Skin epidermis (tissue), 12 donors: ENCODE data around the gene ZC3H18.

ENCODE experiments used
- H3K27ac ChIP-seq, 21 experiments: fragments of 200-600 bp; sonication (generic) in 11 of 21; one replicate each; pipeline ENCODE4 v1.5.0; 2020; ENCODE audit warnings: mild to moderate bottlenecking in 3 of 21, inconsistent platforms in 2 of 21, moderate library complexity in 2 of 21
- H3K4me3 ChIP-seq, 7 experiments: fragments of 200-600 bp; sonication (generic) in 2 of 7; one replicate each; pipeline ENCODE4 v1.5.0; 2020; ENCODE audit warnings: inconsistent platforms in 2 of 7, mild to moderate bottlenecking in 2 of 7, moderate library complexity in 1 of 7

ZC3H18 gene

DNA sequence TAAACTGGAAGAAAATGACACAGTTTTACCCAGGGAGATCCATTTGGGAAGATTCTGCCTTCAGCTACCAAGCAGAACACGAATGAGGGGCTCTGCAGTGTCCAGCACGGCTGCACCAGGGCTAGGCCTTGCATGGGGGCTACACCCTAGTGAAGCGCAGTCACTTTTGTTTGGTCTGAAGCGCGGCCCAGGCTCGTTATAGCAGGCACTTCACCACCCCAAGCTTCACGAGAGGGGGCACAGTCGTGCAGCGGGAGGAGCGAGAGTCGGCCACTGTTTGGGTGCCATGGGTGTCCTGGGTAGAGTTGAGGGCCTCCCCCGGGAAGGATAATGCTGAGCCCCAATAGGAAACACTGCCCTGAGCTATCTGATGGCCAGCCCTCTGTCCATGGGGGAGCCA lies 46.5 kb downstream of the ZC3H18 start:
- Histone ChIP-seq H3K27ac (no peak overlapping the region), H3K4me3 (no peak overlapping the region)

- Histone ChIP-seq H3K27ac (no peak overlapping the region), H3K4me3 (no peak overlapping the region)
These were observed 47.2 kb downstream of the ZC3H18 start for GRCh38 chr16:88617268-88618031.

DNA sequence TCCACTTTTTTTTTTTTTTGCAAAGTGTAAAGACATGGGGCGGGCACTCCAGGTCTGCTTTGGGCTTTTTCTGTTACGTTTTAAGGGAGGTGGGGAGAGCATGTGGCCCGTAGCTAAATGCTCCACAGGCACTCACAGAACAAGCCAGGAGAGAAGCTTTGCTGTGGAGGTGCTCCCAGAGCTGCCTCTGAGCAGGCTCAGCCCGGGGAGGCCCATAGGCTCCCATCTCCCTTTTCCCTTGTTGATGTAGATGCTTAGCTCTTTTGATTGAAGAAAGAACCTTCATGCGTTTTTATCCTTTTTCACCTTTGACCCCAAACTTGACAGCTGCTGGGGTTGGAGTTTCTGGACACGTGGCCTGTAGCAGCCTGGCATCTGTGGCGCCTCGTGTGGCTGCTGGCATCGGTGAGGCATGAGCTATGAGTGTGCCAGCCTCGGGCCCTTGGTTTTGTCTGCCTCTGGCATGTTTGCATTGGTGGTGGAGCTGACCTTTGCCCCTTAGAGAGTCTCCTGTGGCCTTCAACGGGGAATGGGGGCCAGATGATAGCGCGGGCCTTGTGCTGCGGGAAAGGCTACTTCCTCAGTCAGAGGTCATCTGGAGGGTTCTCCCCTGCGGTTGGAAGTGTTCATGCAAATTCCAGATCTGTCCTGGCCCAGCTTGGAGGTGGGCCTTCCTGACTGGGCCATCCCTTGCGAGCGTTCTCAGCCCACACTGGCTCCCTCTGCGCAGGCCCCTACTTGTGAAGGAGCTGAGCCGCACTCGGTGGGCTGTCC lies 48.2 kb downstream of the ZC3H18 start:
- H3K27ac ChIP-seq = peak overlapping the region in 4 of 21 experiments; percentile 43 to 82 (median 64)
- no peak overlapping the region for H3K4me3 ChIP-seq

- Histone ChIP-seq H3K27ac (peak overlapping the region in 11 of 21 experiments; percentile 27 to 82 (median 52)), H3K4me3 (no peak overlapping the region)
These were observed 48.9 kb downstream of the ZC3H18 start for GRCh38 chr16:88618956-88619667.

DNA sequence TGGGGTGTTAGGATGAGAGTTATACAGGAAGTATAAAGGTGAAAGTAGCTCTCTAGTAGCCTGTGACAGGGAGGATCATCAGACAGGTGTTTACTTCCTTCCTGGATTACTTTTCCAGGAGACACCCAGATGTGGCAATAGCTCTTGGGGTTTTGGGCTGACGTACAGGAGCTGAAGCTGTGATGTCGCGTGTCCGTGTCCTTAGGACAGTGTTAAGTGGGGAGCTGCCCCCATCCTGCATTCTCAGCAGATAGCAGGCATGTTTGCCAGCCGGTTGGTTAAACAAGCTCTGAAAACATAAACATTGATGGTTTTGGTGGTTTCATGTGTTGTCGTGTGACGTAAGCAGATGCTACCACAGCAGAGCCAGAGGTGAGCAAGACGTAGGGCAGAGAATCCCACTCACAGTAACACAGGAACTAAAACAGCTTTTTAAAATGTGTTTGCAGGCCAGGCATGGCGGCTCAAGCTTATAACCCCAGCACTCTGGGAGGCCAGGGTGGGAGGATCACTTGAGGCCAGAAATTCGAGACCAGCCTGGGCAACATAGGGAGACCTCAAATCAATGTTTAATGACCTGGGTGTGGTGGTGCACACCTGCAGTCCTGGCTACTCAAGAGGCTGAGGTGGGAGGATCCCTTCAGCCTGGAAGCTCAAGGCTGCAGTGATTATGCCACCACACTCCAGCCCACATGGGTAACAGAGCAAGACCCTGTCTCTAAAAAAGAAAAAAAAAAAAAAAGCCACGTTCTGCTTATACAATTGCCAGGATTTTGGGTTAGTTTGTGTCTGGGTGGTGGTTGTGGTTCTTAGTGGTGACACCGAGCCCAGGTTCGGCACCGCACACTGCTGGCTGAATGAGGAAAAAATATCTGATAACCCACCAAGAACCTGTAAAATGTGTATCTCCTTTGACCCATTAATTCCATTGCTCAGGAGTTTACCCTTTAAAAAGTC lies 49.9 kb downstream of the ZC3H18 start:
- Histone ChIP-seq H3K4me3 (no peak overlapping the region), H3K27ac (peak overlapping the region in 11 of 21 experiments; percentile 6 to 85 (median 61))

GRCh38 chr16:88622125-88622524 lies 51.9 kb downstream of the ZC3H18 start:
- Histone ChIP-seq H3K4me3 (no peak overlapping the region), H3K27ac (no peak overlapping the region)

GRCh38 chr16:88622866-88623265 lies 52.7 kb downstream of the ZC3H18 start:
- Histone ChIP-seq H3K27ac (no peak overlapping the region), H3K4me3 (no peak overlapping the region)

- Histone ChIP-seq H3K4me3 (no peak overlapping the region), H3K27ac (no peak overlapping the region)
These were observed 53.7 kb downstream of the ZC3H18 start for GRCh38 chr16:88623858-88624257.

- no peak overlapping the region for H3K4me3 ChIP-seq
- no peak overlapping the region for H3K27ac ChIP-seq
These were observed 54.3 kb downstream of the ZC3H18 start for GRCh38 chr16:88624481-88624880.

- Histone ChIP-seq H3K27ac (no peak overlapping the region), H3K4me3 (no peak overlapping the region)
These were observed 54.9 kb downstream of the ZC3H18 start for GRCh38 chr16:88624977-88625576.

GRCh38 chr16:88626646-88627045 lies 56.4 kb downstream of the ZC3H18 start:
- Histone ChIP-seq H3K4me3 (no peak overlapping the region), H3K27ac (no peak overlapping the region)

DNA sequence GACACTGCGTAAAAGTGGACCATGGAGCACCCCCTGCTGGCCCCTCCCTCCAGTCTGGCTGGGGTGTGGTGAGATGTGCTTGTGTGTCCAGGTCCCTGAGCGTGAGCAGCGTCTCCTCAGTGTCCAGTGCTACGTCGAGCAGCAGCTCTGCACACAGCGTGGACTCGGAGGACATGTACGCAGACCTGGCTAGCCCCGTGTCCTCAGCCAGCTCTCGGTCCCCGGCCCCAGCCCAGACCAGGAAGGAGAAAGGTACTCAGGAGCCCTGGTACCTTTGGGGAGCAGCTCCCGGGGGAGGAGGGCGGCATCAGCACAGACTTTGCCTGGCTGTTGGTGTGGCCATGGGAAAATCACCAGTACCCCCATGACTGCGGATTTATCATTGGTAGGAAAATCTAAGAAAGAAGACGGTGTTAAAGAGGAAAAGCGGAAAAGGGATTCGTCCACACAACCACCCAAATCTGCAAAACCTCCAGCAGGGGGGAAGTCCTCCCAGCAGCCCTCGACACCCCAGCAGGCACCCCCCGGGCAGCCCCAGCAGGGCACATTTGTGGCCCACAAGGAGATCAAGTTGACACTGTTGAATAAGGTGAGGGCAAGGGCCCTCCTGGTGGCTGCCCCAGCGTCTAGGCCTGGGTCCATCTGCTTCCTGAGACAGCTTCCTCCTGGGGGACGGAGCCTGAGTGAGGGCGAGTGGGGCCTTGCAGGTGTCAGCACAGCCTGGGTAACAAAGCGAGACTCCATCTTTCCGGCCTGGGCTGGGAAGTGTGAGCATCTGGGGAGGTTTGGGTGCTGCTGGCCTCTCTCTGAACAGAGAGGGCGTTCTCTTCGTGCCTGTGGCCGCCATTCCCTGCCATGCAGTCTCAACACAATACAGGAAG lies 57.6 kb downstream of the ZC3H18 start:
- no peak overlapping the region for H3K27ac ChIP-seq
- no peak overlapping the region for H3K4me3 ChIP-seq

- no peak overlapping the region for H3K4me3 ChIP-seq
- no peak overlapping the region for H3K27ac ChIP-seq
These were observed 58.3 kb downstream of the ZC3H18 start for GRCh38 chr16:88628512-88628974.

- H3K27ac ChIP-seq = peak overlapping the region in 1 of 21 experiments; percentile 17
- no peak overlapping the region for H3K4me3 ChIP-seq
These were observed 59.6 kb downstream of the ZC3H18 start for GRCh38 chr16:88629835-88630234.

- Histone ChIP-seq H3K27ac (no peak overlapping the region), H3K4me3 (no peak overlapping the region)
These were observed 60.2 kb downstream of the ZC3H18 start for GRCh38 chr16:88630433-88630832.

- Histone ChIP-seq H3K4me3 (no peak overlapping the region), H3K27ac (no peak overlapping the region)
These were observed 60.7 kb downstream of the ZC3H18 start for GRCh38 chr16:88630941-88631340.

DNA sequence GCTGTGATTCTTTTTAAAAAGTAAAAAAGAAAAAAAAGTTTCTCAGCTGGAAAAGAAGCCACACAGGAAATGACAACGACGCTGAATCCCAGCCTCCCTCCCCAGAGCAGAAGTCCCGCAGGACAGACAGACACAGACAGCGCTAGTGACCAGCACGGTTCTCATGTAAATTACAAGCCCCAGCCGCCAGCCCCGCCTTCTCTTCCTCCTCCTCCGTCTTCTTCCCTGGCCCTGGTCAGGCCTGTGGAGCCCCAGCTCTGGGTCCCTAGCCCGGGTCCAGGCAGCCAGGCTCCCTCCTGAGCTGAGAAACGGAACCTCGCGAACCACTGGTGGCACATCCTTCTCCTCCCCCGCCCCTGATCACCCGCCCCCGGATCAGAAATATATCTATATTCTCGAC lies 61.2 kb downstream of the ZC3H18 start:
- no peak overlapping the region for H3K4me3 ChIP-seq
- no peak overlapping the region for H3K27ac ChIP-seq
